ENCODE data around the gene NRG2. TPM values are rescaled to one million over a fixed set of nuclear protein-coding genes. Genes with fewer than 3 reads are reported as not detected.

The NRG2 gene
- total and polyA plus RNA-seq, 2 donors (not counting 3 experiments of a cell fraction or from before 2014, with no cell fraction given): 0.26 to 0.42 TPM

- H3K36me3 ChIP-seq (ENCODE audit: control insufficient read depth in 2 of 2, extremely low read depth in 1 of 2, insufficient read depth in 2 of 2, low read length in 2 of 2): no peaks in the 10 kb centered on the region
- FAIRE-seq: no peak
- no peaks in the 10 kb centered on the region for H3K9me3 ChIP-seq (replicated peaks; ENCODE audit: control insufficient read depth, insufficient read depth, low read length)
- intact Hi-C loops (cut with micrococcal nuclease) (no loop called here), dilution Hi-C loops (cut with MboI; ENCODE audit: extremely low pct_ligation_motif_present, low sequenced_read_pairs) (no loop called here)
- no peaks in the 10 kb centered on the region for H3K9me1 ChIP-seq (replicated peaks; ENCODE audit: control insufficient read depth, extremely low read depth, insufficient read depth, low read length)
- no peak overlapping the region for H3K4me3 ChIP-seq (replicated peaks in 1 of 3; ENCODE audit: insufficient read depth in 1 of 3, low read depth in 1 of 3, low read length in 3 of 3)
- H3K4me1 ChIP-seq (ENCODE audit: control insufficient read depth, extremely low read depth, insufficient read depth, low read length): no peaks in the 10 kb centered on the region
- CTCF ChIA-PET: interaction anchor here (1.1 to 2.3 kb wide), 3 partner anchors 11 to 38 kb away, joined by 3 to 9 read pairs (median 3); partner anchors contain the start of gene NRG2
- no peak overlapping the region for H3K9ac ChIP-seq (replicated peaks; ENCODE audit: extremely low read depth, insufficient read depth, low read length)
- no peak overlapping the region for H2AFZ ChIP-seq (ENCODE audit: low read depth, low read length)
- H4K20me1 ChIP-seq (replicated peaks; ENCODE audit: control insufficient read depth, extremely low read depth, insufficient read depth, low read length): no peaks in the 10 kb centered on the region
- no peak overlapping the region for H3K4me2 ChIP-seq (ENCODE audit: insufficient read depth, low read length)
- H3K27me3 ChIP-seq (ENCODE audit: control insufficient read depth in 2 of 2, insufficient read depth in 2 of 2, low read length in 2 of 2): peaks cover 34 to 56% of the 10 kb centered on the region in 2 experiments
- H3K79me2 ChIP-seq (ENCODE audit: control insufficient read depth, insufficient read depth, low read length): no peaks in the 10 kb centered on the region
- TF ChIP-seq MYC (IDR thresholded peaks at IDR 0.05; ENCODE audit: low read depth, low read length): no peak
- TF ChIP-seq MAX (IDR thresholded peaks at IDR 0.05; ENCODE audit: insufficient read depth, insufficient read length): no peak
- H3K27ac ChIP-seq (ENCODE audit: insufficient read depth, low read depth, low read length): no peak overlapping the region
- DNase-seq (ENCODE audit: low read depth, low spot score): no peak
- BruUV-seq (replicated peaks): no TSS peak
- POLR2A ChIA-PET: no interaction called here
These were observed 35.8 kb downstream of the NRG2 start for GRCh38 chr5:140007311-140007710.

GRCh38 chr5:140005145-140005591, 37.9 kb downstream of the NRG2 start:
- DNase-seq (ENCODE audit: low read depth, low spot score) (no peak), FAIRE-seq (no peak)
- CTCF ChIA-PET: interaction anchor here (1.0 to 1.5 kb wide), 2 partner anchors 36 to 141 kb away, joined by 3 to 6 read pairs; no protein-coding TSS in a partner anchor
- intact Hi-C loops (cut with micrococcal nuclease) (no loop called here), dilution Hi-C loops (cut with MboI; ENCODE audit: extremely low pct_ligation_motif_present, low sequenced_read_pairs) (no loop called here)
- Histone ChIP-seq H3K4me1 (ENCODE audit: control insufficient read depth, extremely low read depth, insufficient read depth, low read length) (no peaks in the 10 kb centered on the region), H3K4me2 (ENCODE audit: insufficient read depth, low read length) (no peak overlapping the region), H3K4me3 (replicated peaks in 1 of 3; ENCODE audit: insufficient read depth in 1 of 3, low read depth in 1 of 3, low read length in 3 of 3) (no peak overlapping the region), H4K20me1 (replicated peaks; ENCODE audit: control insufficient read depth, extremely low read depth, insufficient read depth, low read length) (no peaks in the 10 kb centered on the region), H2AFZ (ENCODE audit: low read depth, low read length) (no peak overlapping the region), H3K27me3 (ENCODE audit: control insufficient read depth in 2 of 2, insufficient read depth in 2 of 2, low read length in 2 of 2) (peaks cover 29 to 58% of the 10 kb centered on the region in 2 experiments), H3K9ac (replicated peaks; ENCODE audit: extremely low read depth, insufficient read depth, low read length) (no peak overlapping the region), H3K36me3 (ENCODE audit: control insufficient read depth in 2 of 2, extremely low read depth in 1 of 2, insufficient read depth in 2 of 2, low read length in 2 of 2) (no peaks in the 10 kb centered on the region), H3K9me3 (replicated peaks; ENCODE audit: control insufficient read depth, insufficient read depth, low read length) (no peaks in the 10 kb centered on the region), H3K27ac (ENCODE audit: insufficient read depth, low read depth, low read length) (no peak overlapping the region), H3K9me1 (replicated peaks; ENCODE audit: control insufficient read depth, extremely low read depth, insufficient read depth, low read length) (no peaks in the 10 kb centered on the region), H3K79me2 (ENCODE audit: control insufficient read depth, insufficient read depth, low read length) (no peaks in the 10 kb centered on the region)
- no TSS peak for BruUV-seq (replicated peaks)
- TF ChIP-seq EZH2 (IDR thresholded peaks at IDR 0.05; ENCODE audit: borderline replicate concordance, low read depth, low read length, severe bottlenecking) (no peak), MAX (IDR thresholded peaks at IDR 0.05; ENCODE audit: insufficient read depth, insufficient read length) (no peak), CTCF (IDR thresholded peaks at IDR 0.05; ENCODE audit: extremely low read depth in 1 of 2, insufficient read depth in 1 of 2, low read depth in 1 of 2, low read length in 2 of 2) (no peak), FOS (IDR thresholded peaks at IDR 0.05; ENCODE audit: borderline replicate concordance, insufficient read depth, low read length) (no peak), GATA2 (IDR thresholded peaks at IDR 0.05; ENCODE audit: insufficient read depth, insufficient read length, low read depth, low read length) (no peak), JUN (IDR thresholded peaks at IDR 0.05; ENCODE audit: borderline replicate concordance, insufficient read depth, insufficient read length, low read depth) (no peak), POLR2A (IDR thresholded peaks at IDR 0.05; ENCODE audit: low read depth, low read length) (no peak)
- POLR2A ChIA-PET: no interaction called here

Data from endothelial cell of umbilical vein (primary cell).